T follicular helper cell (primary cell): ENCODE measurements around the gene MSMP.

Source experiments
- DNase-seq: peaks from one replicate; pipeline ENCODE4 v3.0.0-alpha.2; 2020; ENCODE audit warnings: low read depth

Gene MSMP

GRCh38 chr9:35771534-35771933 lies 17.5 kb upstream of the MSMP start:
- DNase-seq = no peak

- DNase-seq = no peak
Observed at GRCh38 chr9:35771075-35771433, 17.0 kb upstream of the MSMP start.

GRCh38 chr9:35769763-35770162 lies 15.7 kb upstream of the MSMP start:
- no peak for DNase-seq

GRCh38 chr9:35767458-35767857 lies 13.4 kb upstream of the MSMP start:
- DNase-seq = no peak

GRCh38 chr9:35766997-35767396 lies 12.9 kb upstream of the MSMP start:
- no peak for DNase-seq

GRCh38 chr9:35763803-35764202 lies 9.7 kb upstream of the MSMP start:
- DNase-seq = no peak

GRCh38 chr9:35763181-35763580 lies 9.1 kb upstream of the MSMP start:
- DNase-seq = no peak

GRCh38 chr9:35760651-35761050 lies 6.6 kb upstream of the MSMP start:
- no peak for DNase-seq

- no peak for DNase-seq
Observed at GRCh38 chr9:35759795-35760194, 5.7 kb upstream of the MSMP start.

- no peak for DNase-seq
Observed at GRCh38 chr9:35758475-35759050, 4.5 kb upstream of the MSMP start.

- DNase-seq = no peak
Observed at GRCh38 chr9:35757892-35758275, 3.8 kb upstream of the MSMP start.

GRCh38 chr9:35757226-35757891 lies 3.3 kb upstream of the MSMP start:
- DNase-seq = no peak

- peak; percentile 67 for DNase-seq
Observed at GRCh38 chr9:35756275-35757225, 2.5 kb upstream of the MSMP start.

GRCh38 chr9:35755071-35755470 lies 995 bp upstream of the MSMP start:
- no peak for DNase-seq

GRCh38 chr9:35753466-35753865 lies 610 bp downstream of the MSMP start:
- no peak for DNase-seq

GRCh38 chr9:35750256-35750531 lies 3.9 kb downstream of the MSMP start:
- no peak for DNase-seq

GRCh38 chr9:35749515-35750255 lies 4.4 kb downstream of the MSMP start:
- DNase-seq = no peak

- no peak for DNase-seq
Observed at GRCh38 chr9:35748858-35749514, 5.1 kb downstream of the MSMP start, which contains the start of the genes GBA2 and RGP1. TSS of gene GBA2 (minus strand) at chr9:35749228. CDS start at chr9:35748704, 524 bp downstream. TSS of gene RGP1 (plus strand) at chr9:35749287. CDS start at chr9:35749756, 469 bp downstream.

GRCh38 chr9:35748242-35748857 lies 5.7 kb downstream of the MSMP start:
- DNase-seq = no peak

GRCh38 chr9:35746583-35746982 lies 7.5 kb downstream of the MSMP start:
- no peak for DNase-seq

- DNase-seq = no peak
Observed at GRCh38 chr9:35745569-35745968, 8.5 kb downstream of the MSMP start.
